Measurements from ENCODE around the gene ADTRP. TPM values are rescaled to one million over a fixed set of nuclear protein-coding genes. Genes with fewer than 3 reads are reported as not detected.

Gene ADTRP
- total RNA-seq, 1 donor from 2014 or later = 1.4 TPM

GRCh38 chr6:11672669-11673068, 105.9 kb downstream of the ADTRP start:
- TF ChIP-seq CTCF (conservative IDR thresholded peaks at IDR 0.05) = no peak
- H3K27me3 Mint-ChIP-seq = no peaks in the 10 kb centered on the region

GRCh38 chr6:11672256-11672655, 106.3 kb downstream of the ADTRP start:
- no peak for TF ChIP-seq CTCF (conservative IDR thresholded peaks at IDR 0.05)
- Mint-ChIP-seq H3K36me3 (no peaks in the 10 kb centered on the region), H3K9me3 (peaks cover 11% of the 10 kb centered on the region), H3K27me3 (no peaks in the 10 kb centered on the region), H3K4me3 (no peak overlapping the region), H3K27ac (no peak overlapping the region), H3K4me1 (ENCODE audit: unreplicated experiment) (peaks cover 4% of the 10 kb centered on the region)
- DNase-seq (ENCODE audit: extremely low spot score, unreplicated experiment) = no peak

More at GRCh38 chr6:11672669-11673068, 105.9 kb downstream of the ADTRP start:
- Mint-ChIP-seq H3K36me3 (no peaks in the 10 kb centered on the region), H3K9me3 (peaks cover 11% of the 10 kb centered on the region), H3K4me1 (ENCODE audit: unreplicated experiment) (no peaks in the 10 kb centered on the region), H3K27ac (no peak overlapping the region), H3K4me3 (no peak overlapping the region)
- no peak for DNase-seq (ENCODE audit: extremely low spot score, unreplicated experiment)

- no peak overlapping the region for H3K4me3 Mint-ChIP-seq
- no peak overlapping the region for H3K27ac Mint-ChIP-seq
- no peaks in the 10 kb centered on the region for H3K27me3 Mint-ChIP-seq
- H3K36me3 Mint-ChIP-seq = no peaks in the 10 kb centered on the region
- TF ChIP-seq CTCF (conservative IDR thresholded peaks at IDR 0.05) = no peak
- peaks cover 4% of the 10 kb centered on the region for H3K4me1 Mint-ChIP-seq (ENCODE audit: unreplicated experiment)
- no peak for DNase-seq (ENCODE audit: extremely low spot score, unreplicated experiment)
- H3K9me3 Mint-ChIP-seq = peaks cover 11% of the 10 kb centered on the region
Measured at GRCh38 chr6:11669696-11670095, 108.9 kb downstream of the ADTRP start.

GRCh38 chr6:11668455-11668854, 110.1 kb downstream of the ADTRP start:
- Mint-ChIP-seq H3K9me3 (peaks cover 19% of the 10 kb centered on the region), H3K4me3 (no peak overlapping the region), H3K27me3 (no peaks in the 10 kb centered on the region), H3K36me3 (peaks cover 5% of the 10 kb centered on the region), H3K27ac (no peak overlapping the region), H3K4me1 (ENCODE audit: unreplicated experiment) (peaks cover 4% of the 10 kb centered on the region)
- no peak for TF ChIP-seq CTCF (conservative IDR thresholded peaks at IDR 0.05)
- no peak for DNase-seq (ENCODE audit: extremely low spot score, unreplicated experiment)

- H3K36me3 Mint-ChIP-seq = peaks cover 5% of the 10 kb centered on the region
- DNase-seq (ENCODE audit: extremely low spot score, unreplicated experiment) = no peak
- no peak overlapping the region for H3K27ac Mint-ChIP-seq
- H3K27me3 Mint-ChIP-seq = no peaks in the 10 kb centered on the region
- peaks cover 19% of the 10 kb centered on the region for H3K9me3 Mint-ChIP-seq
- no peak overlapping the region for H3K4me3 Mint-ChIP-seq
- TF ChIP-seq CTCF (conservative IDR thresholded peaks at IDR 0.05) = no peak
- peaks cover 4% of the 10 kb centered on the region for H3K4me1 Mint-ChIP-seq (ENCODE audit: unreplicated experiment)
Measured at GRCh38 chr6:11667876-11668275, 110.7 kb downstream of the ADTRP start.

All from type B pancreatic cell (in vitro differentiated cells).